NCI-H510A treated with DMSO at 0.1 percent for 48 hours (cell line): ENCODE data around the gene MIB2.
A peak's percentile ranks its signal among the peaks of the same experiment; 100 is the strongest.
"Not testable (repeated sequence)": the region's sequence is repeated elsewhere in the genome, so short reads cannot be mapped to it uniquely, and the experiment has no call there.

ENCODE experiments used
- DNase-seq: peaks from one replicate; lab custom pipeline; 2025; lab: John Stamatoyannopoulos, UW

The MIB2 gene

GRCh38 chr1:1615256-1616044 is at the start of gene MIB2:
Gene MIB2, plus strand, starts transcription at chr1:1615500. Its CDS starts 7,953 bp downstream, at chr1:1623453.
- peak; percentile 100 for DNase-seq

- DNase-seq, result no peak
Observed at GRCh38 chr1:1567152-1567875, 48.0 kb upstream of the MIB2 start.

DNA sequence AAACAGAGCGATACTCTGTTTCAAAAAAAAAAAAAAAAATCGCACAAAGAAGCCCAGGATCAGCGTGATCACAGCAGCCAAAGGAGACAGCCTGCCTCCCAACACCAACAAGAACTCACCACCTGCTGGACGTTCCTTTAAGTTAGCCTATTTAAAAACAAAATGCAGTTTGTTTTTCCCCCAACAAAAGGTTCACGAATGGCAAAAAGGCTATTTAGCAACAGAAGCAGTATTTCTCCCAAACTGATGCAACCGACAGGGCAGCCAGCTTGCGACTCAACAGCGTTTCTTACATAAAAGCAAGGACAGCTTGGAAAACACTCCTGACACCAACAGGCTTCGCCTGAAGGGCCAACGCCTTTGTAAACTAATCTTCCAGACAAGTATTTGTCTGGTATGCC is 47.4 kb upstream of the MIB2 start:
- DNase-seq, result no peak

- DNase-seq, result no peak
Observed at GRCh38 chr1:1569341-1569740, 46.0 kb upstream of the MIB2 start.

GRCh38 chr1:1573843-1574720 is 41.2 kb upstream of the MIB2 start:
- peak; percentile 98 for DNase-seq

DNA sequence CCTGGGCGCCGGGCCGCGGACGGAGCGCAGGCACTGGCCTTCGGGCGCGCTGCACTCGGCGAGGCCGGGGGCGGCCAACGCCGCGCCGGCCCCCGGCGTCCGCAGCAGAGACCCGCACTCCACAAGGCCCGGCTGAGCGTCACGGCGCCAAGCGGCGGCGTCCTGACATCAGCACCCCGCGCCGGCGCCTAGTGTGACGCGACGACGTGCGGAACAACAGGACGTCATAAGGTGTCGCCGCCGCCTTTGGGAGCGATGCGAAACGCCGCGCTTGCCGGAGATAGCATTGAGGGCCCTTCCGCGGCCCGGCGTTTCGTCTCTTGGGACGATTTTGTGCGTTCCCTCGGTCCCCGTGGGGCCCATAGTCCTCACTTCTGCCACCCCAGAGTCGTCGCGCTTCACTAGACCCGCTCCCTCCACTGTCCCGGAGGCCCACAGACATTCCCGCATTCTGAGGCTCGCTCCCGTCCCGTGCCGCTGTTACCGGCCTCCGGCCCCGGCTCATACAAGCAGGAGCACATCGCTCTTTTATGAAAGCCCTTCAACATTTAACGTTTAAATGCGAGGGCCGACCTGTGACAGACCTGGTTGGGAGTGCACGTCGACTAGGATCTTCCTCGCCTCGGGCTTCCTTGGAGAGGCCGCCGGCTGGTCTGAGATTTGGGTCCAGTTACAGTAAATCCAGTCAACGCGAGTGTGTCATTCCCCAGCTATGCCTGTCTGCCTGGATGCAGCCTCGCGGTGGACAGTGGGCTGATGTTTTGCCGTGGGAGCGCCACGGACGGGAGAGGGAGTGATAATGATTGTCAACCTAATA is 40.4 kb upstream of the MIB2 start, which contains the start of gene SSU72:
Gene SSU72 (minus strand): TSS at position 143 of the 817 bp plus-strand sequence. CDS start 306 bp downstream, outside the sequence.
- peak; percentile 99 for DNase-seq

- DNase-seq, result peak; percentile 70
Observed at GRCh38 chr1:1577367-1578011, 37.8 kb upstream of the MIB2 start.

GRCh38 chr1:1578371-1578940 is 36.8 kb upstream of the MIB2 start:
- no peak for DNase-seq

GRCh38 chr1:1582585-1583346 is 32.5 kb upstream of the MIB2 start:
- no peak for DNase-seq

DNA sequence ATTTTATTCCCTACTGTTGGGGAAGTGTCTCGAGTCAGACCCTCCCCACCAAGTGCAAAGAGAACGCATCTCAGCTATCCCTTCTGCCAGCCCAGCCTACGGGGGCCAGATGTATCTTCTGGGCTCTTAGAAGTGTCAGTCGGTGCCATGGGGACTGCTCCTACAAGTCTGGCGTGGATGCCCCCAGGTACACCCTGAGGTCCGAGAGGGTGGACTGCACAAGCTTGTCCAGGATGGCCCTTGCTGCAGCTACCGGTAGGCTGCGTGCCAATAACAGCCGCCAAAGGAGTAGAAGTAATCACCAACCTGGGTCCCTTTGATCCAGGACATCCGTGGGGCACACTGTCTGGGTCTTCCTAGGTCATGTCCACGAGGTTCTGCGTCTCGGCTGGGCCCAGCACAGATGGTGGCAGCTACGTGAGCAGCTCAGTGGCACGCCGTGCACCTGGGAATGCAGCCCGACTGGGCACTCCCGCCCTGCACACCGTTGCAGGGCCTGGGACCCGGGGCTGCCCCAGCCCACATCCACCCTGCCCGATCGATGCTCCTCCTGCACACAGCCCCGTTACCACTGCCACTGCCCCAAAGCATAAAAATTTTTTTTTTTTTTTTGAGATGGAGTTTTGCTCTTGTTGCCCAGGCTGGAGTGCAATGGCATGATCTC is 31.8 kb upstream of the MIB2 start:
- DNase-seq, result no peak

DNA sequence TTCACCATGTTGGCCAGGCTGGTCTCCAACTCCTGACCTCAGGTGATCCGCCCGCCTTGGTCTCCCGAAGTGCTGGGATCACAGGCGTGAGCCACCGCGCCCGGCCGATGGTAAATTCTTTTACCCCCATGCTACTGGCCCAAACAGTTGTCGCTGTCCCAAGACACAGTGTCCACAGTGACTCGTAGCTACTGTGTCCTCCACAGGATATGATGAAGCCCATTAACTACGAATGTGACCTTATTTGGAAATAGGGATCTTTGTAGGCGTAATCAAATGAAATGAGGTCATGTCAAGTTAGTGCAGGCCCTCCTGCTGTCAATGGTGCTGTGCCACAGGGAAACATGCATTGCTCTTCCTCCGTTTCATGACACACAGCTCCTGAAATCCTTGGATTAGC is 23.8 kb upstream of the MIB2 start:
- DNase-seq, result no peak

DNA sequence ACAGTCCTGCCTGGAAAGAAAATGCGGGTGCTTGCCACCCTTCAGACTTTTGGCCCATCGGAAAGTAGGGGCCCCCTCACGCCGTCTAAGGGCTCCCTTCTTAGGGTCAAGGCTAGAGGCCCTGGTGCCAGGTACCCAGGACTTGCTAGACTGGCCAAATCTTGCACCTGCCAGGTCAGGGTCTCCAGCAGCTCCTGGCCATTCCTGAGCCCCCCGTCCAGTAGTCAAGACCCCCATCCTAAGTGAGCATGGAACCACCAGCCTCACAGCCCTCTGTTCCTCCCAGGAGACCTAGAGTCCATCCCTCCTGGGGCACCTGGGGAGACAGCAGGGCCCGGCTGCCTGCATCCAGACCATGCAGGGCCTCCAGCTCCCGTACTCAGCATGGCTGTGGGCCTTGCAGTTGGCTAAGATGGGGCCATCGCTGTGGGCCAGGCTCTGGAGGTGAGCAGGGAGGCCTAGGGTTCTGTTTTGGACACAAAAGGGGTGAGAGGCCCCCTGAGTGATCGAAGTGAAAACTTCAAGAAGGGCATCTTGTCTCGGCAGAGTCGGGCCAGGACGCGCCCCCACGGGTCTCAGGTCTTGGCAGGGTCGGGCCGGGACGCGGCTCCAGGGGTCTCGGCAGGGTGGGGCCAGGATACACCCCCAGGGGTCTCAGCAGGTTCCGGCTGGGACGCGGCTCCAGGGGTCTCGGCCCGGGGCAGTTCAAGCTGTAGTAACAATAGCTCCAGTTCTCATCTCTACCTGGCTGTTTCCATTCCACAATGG is 21.3 kb upstream of the MIB2 start:
- no peak for DNase-seq

- DNase-seq, result peak; percentile 82
Observed at GRCh38 chr1:1594602-1595260, 20.6 kb upstream of the MIB2 start.

DNA sequence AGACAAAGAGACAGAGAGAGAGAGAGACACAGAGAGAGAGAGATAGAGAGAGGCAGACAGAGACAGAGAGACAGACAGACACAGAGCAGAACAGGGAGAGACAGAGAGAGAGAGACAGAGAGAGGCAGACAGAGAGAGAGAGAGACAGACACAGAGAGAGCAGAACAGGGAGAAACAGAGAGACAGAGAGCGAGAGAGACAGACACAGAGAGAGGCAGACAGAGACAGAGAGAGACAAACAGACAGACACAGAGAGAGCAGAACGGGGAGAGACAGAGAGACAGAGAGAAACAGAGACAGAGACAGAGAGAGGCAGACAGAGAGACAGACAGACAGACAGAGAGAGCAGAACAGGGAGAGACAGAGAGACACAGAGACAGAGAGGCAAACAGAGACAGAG is 20.0 kb upstream of the MIB2 start:
- DNase-seq, result not testable (repeated sequence)

DNA sequence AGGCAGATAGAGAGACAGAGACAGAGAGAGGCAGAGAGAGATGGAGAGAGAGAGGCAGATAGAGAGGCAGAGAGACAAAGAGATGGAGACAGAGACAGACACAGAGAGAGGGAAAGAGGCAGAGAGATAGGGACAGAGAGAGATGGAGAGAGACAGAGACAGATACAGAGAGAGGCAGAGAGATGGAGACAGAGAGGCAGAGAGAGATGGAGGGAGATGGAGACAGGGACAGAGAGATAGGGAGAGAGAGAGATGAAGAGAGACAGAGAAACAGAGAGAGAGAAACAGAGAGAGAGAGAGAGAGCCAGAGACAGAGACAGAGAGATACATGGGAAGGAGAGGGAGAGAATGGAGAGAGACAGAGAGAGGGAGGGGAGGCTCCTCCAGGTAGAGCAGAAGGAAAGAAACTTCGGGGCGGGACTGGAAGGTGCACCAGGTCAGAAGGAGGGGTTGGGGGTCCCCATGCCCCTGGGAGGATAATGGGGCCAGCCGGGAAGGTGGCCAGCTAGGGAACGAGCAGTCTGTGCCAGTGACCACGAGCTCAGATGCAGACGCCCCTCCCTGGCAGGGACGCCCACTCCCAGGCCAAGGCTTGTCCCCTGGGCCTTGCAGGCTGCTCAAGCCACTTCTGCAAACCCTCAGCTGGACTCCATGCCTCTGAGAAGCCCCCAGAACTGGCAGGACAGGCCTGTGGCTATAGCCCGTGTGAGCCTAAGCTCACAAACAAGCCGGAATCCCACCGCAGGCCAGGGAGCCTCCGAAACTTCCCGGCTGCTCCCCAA is 18.6 kb upstream of the MIB2 start:
- DNase-seq, result no peak

GRCh38 chr1:1597275-1597930 is 17.9 kb upstream of the MIB2 start:
- DNase-seq, result no peak
